K562 (cell line): ENCODE measurements around the gene ACAD10. TPM values are rescaled to one million over a fixed set of nuclear protein-coding genes. Genes with fewer than 3 reads are reported as not detected.

Source experiments
- MBD1 ChIP-seq: fragments of 250-450 bp; sonication (Bioruptor Pico); IDR thresholded peaks from 2 replicates; pipeline ENCODE4 v1.8.0; 2022; ENCODE audit warnings: inconsistent platforms
- MBD2 ChIP-seq: sonication (generic); IDR thresholded peaks from 2 replicates; pipeline ENCODE4 v1.6.1; 2016; ENCODE audit warnings: low read depth, borderline replicate concordance
- NCOA1 ChIP-seq: fragments of 450-650 bp; IDR thresholded peaks from 2 replicates; pipeline ENCODE4 v1.6.1; 2016; ENCODE audit warnings: low read depth
- NONO ChIP-seq, 2 experiments: fragments of 200-400 bp in 1 of 2; fragments of 450-650 bp in 1 of 2; formaldehyde crosslinking in 1 of 2; IDR thresholded peaks; 2 replicates each; pipeline ENCODE4 v1.6.1; 2017; ENCODE audit warnings: low read depth in 2 of 2, mild to moderate bottlenecking in 2 of 2, moderate library complexity in 2 of 2, low read length in 1 of 2
- PCBP2 ChIP-seq: fragments of 200-400 bp; formaldehyde crosslinking; IDR thresholded peaks from 2 replicates; pipeline ENCODE4 v1.6.1; 2018; ENCODE audit warnings: low read length, low read depth, mild to moderate bottlenecking, moderate library complexity; ENCODE audit not compliant: poor library complexity, severe bottlenecking
- POLR2G ChIP-seq: fragments of 200-400 bp; formaldehyde crosslinking; IDR thresholded peaks from 2 replicates; pipeline ENCODE4 v1.6.1; 2017; ENCODE audit warnings: low read depth, mild to moderate bottlenecking, antibody characterized with exemption, low read length, moderate library complexity
- RB1 ChIP-seq: fragments of 450-650 bp; IDR thresholded peaks from 2 replicates; pipeline ENCODE4 v1.6.1; 2017; ENCODE audit warnings: low read depth, mild to moderate bottlenecking
- SLC30A9 ChIP-seq: fragments of 250-450 bp; sonication (Bioruptor Pico); IDR thresholded peaks from 2 replicates; pipeline ENCODE4 v1.8.0; 2022; ENCODE audit warnings: mild to moderate bottlenecking, moderate library complexity
- TCF7 ChIP-seq: sonication (generic); IDR thresholded peaks from 2 replicates; pipeline ENCODE4 v1.6.1; 2016; ENCODE audit warnings: antibody characterized with exemption, borderline replicate concordance
- ZMIZ1 ChIP-seq, 2 experiments: fragments of 150-350 bp in 1 of 2; IDR thresholded peaks; 2 replicates each; pipeline ENCODE4 v1.6.1; 2012 to 2016; ENCODE audit warnings: low read depth in 2 of 2, low read length in 2 of 2, mild to moderate bottlenecking in 1 of 2, moderate library complexity in 1 of 2
- ZNF318 ChIP-seq, 2 experiments: fragments of 450-650 bp; IDR thresholded peaks; 2 replicates each; pipeline ENCODE4 v1.6.1; 2016; ENCODE audit warnings: mild to moderate bottlenecking in 2 of 2, borderline replicate concordance in 1 of 2, low read depth in 1 of 2, moderate library complexity in 1 of 2
- ZNF561 ChIP-seq: fragments of 450-650 bp; formaldehyde crosslinking; conservative IDR thresholded peaks from 2 replicates; pipeline ENCODE4 v1.4.0; 2020; ENCODE audit warnings: mild to moderate bottlenecking, moderate library complexity
- polyA plus RNA-seq, 8 experiments: library from polyadenylated mRNA; depleted of rRNA in 4 of 8; stranded (reverse) in 5 of 8; unstranded in 3 of 8; fragments of >200 nt; fragmentation: Nextera tagmentation in 2 of 8; fragmentation: Illumina TruSeq in 1 of 8; extraction: Ambion mirVana in 2 of 8; extraction: Trizol in 1 of 8; gene quantifications; 2 replicates each; pipeline versions ENCODE4 v1.2.1 to v1.2.3, GENCODE V29; 2011 to 2014; ENCODE audit warnings: inconsistent platforms in 1 of 8, missing spikeins in 1 of 8
- total RNA-seq, 7 experiments: library from RNA; depleted of rRNA in 6 of 7; stranded (reverse); fragments of >200 nt in 6 of 7; fragmentation: Illumina TruSeq in 2 of 7; extraction: Trizol in 2 of 7; gene quantifications; 2 replicates each; pipeline versions ENCODE4 v1.2.1 to v1.2.3, GENCODE V29; 2011 to 2021; ENCODE audit warnings: low replicate concordance in 1 of 7

ACAD10 gene
- total and polyA plus RNA-seq, 9 of the 15 experiments (the other 6 are each of a cell fraction or from before 2014, with no cell fraction given): 2.3 to 19.2 (median 12.0) TPM

- peak in 1 of 2 experiments; percentile 54; a peak in 1 of 4 replicates for TF ChIP-seq ZMIZ1 (IDR thresholded peaks at IDR 0.05; ENCODE audit: low read depth in 2 of 2, low read length in 2 of 2)
- 0 out of 4 replicates have a peak, but pooled peaks have one; percentile 19 to 85 for TF ChIP-seq ZNF318 (IDR thresholded peaks at IDR 0.05; ENCODE audit: borderline replicate concordance in 1 of 2, low read depth in 1 of 2)
- TF ChIP-seq MBD1 (CRISPR knock-in tag): no peak
- TF ChIP-seq POLR2G: peak; percentile 45; the same call in 1 of the 2 replicates
- no peak for TF ChIP-seq PCBP2
- 0 out of 2 replicates have a peak, but pooled peaks have one; percentile 36 for TF ChIP-seq TCF7
- TF ChIP-seq ZNF561 (CRISPR knock-in tag): no peak
- TF ChIP-seq RB1: no peak
- TF ChIP-seq NONO (IDR thresholded peaks at IDR 0.05; ENCODE audit: low read depth in 2 of 2, low read length in 1 of 2): 0 out of 4 replicates have a peak, but pooled peaks of 1 of the 2 experiments have one; percentile 10
- no peak for TF ChIP-seq SLC30A9
- peak; percentile 7; the same call in 1 of the 2 replicates for TF ChIP-seq MBD2
- 0 out of 2 replicates have a peak, but pooled peaks have one; percentile 45 for TF ChIP-seq NCOA1
Measured at GRCh38 chr12:111636209-111636945, 49.5 kb upstream of the ACAD10 start (continued).
